Hepatocyte (in vitro differentiated cells): ENCODE results near the gene SLC17A5. TPM values are rescaled to one million over a fixed set of nuclear protein-coding genes. Genes with fewer than 3 reads are reported as not detected.

ENCODE experiments used
- DNase-seq: peaks from one replicate; pipeline ENCODE4 v3.0.0-alpha.2; 2016; ENCODE audit warnings: low spot score
- H2AFZ ChIP-seq: fragments of 200-600 bp; sonication (generic); 2 replicates; pipeline ENCODE4 v1.6.0; 2016; ENCODE audit warnings: antibody characterized with exemption, mild to moderate bottlenecking
- H3K27ac ChIP-seq: fragments of 200-600 bp; sonication (generic); 2 replicates; pipeline ENCODE4 v1.5.1; 2016; ENCODE audit warnings: mild to moderate bottlenecking
- H3K27me3 ChIP-seq: fragments of 200-600 bp; sonication (generic); 2 replicates; pipeline ENCODE4 v1.6.1; 2016
- H3K36me3 ChIP-seq: fragments of 200-600 bp; sonication (generic); replicated peaks from 2 replicates; pipeline ENCODE4 v1.5.1; 2016; ENCODE audit warnings: low read depth; ENCODE audit not compliant: insufficient read depth
- H3K4me1 ChIP-seq: fragments of 200-600 bp; sonication (generic); 2 replicates; pipeline ENCODE4 v1.5.1; 2016; ENCODE audit warnings: mild to moderate bottlenecking, moderate library complexity; ENCODE audit not compliant: insufficient read depth
- H3K4me2 ChIP-seq: fragments of 200-600 bp; sonication (generic); 2 replicates; pipeline ENCODE4 v1.6.0; 2016
- H3K4me3 ChIP-seq: fragments of 200-600 bp; sonication (generic); 2 replicates; pipeline ENCODE4 v1.5.1; 2016; ENCODE audit warnings: mild to moderate bottlenecking
- H3K79me2 ChIP-seq: fragments of 200-600 bp; sonication (generic); 2 replicates; pipeline ENCODE4 v1.6.0; 2017; ENCODE audit warnings: mild to moderate bottlenecking
- H3K9me2 ChIP-seq: fragments of 200-600 bp; sonication (generic); replicated peaks from 2 replicates; pipeline ENCODE4 v1.6.0; 2017; ENCODE audit warnings: mild to moderate bottlenecking; ENCODE audit not compliant: insufficient read depth
- H3K9me3 ChIP-seq: fragments of 200-600 bp; sonication (generic); 2 replicates; pipeline ENCODE4 v1.5.1; 2016; ENCODE audit warnings: low read depth, mild to moderate bottlenecking
- H4K20me1 ChIP-seq: fragments of 200-600 bp; sonication (generic); 2 replicates; pipeline ENCODE4 v1.6.0; 2016; ENCODE audit warnings: mild to moderate bottlenecking; ENCODE audit not compliant: insufficient read depth, poor library complexity, severe bottlenecking
- EZH2 ChIP-seq: fragments of 200-600 bp; sonication (generic); IDR thresholded peaks from 2 replicates; pipeline ENCODE4 v1.6.1; 2016; ENCODE audit warnings: antibody characterized with exemption, mild to moderate bottlenecking, borderline replicate concordance
- EZH2phosphoT487 ChIP-seq: fragments of 200-600 bp; sonication (generic); IDR thresholded peaks from one replicate; pipeline ENCODE4 v1.6.1; 2018; ENCODE audit warnings: antibody characterized with exemption, mild to moderate bottlenecking, low read depth, moderate library complexity; ENCODE audit not compliant: unreplicated experiment, severe bottlenecking
- WGBS: methylation state at CpG from one replicate; pipeline ENCODE4 v1.1.6; 2016; ENCODE audit warnings: low lambda C conversion rate; ENCODE audit errors: missing lambda C conversion rate; 5-methylcytosine and 5-hydroxymethylcytosine counted together
- polyA plus RNA-seq: library from polyadenylated mRNA; unstranded; fragments of >200 nt; fragmentation: Nextera tagmentation; extraction: Ambion mirVana; gene quantifications from 2 replicates; pipeline ENCODE4 v1.2.1, GENCODE V29; 2016
- total RNA-seq: library from RNA; depleted of rRNA; stranded (reverse); fragments of >200 nt; gene quantifications from 2 replicates; pipeline ENCODE4 v1.2.3, GENCODE V29; 2014
- TF ChIP-seq, protein P1 (sequence below): fragments of 200-600 bp; sonication (generic); IDR thresholded peaks from 2 replicates; pipeline ENCODE4 v1.5.1; 2016; ENCODE audit warnings: antibody characterized with exemption, mild to moderate bottlenecking; ENCODE audit not compliant: poor library complexity

The SLC17A5 gene
- total and polyA plus RNA-seq, 2 experiments from 2014 or later: 47.7 to 76.9 TPM

DNA sequence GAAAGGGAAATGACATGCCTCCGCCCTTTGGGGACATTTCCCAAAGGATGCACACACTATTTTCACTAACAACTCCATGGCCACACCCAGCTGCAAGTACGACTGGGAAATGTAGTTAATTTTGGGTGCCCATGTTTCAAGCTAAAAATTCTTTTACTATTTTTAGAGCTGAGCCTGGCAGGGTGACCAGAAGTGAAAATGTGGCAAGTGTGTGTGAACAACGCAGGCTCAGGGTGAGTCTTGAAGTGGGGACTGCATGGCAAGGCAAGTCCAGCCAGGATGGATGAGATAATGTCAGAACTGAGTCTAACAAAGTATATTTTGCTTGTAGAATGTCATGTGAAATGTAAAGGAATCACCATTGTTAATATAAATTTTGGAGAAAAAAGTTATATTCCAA, 25.2 kb upstream of the SLC17A5 start:
- DNase-seq: no peak
- H3K79me2 ChIP-seq: no peaks in the 10 kb centered on the region
- 92% methylated on average over 3 of the region's 3 CpGs for WGBS
- H3K4me2 ChIP-seq: no peak overlapping the region
- H3K27me3 ChIP-seq: no peaks in the 10 kb centered on the region
- H3K36me3 ChIP-seq: no peaks in the 10 kb centered on the region
- no peaks in the 10 kb centered on the region for H4K20me1 ChIP-seq
- H3K9me2 ChIP-seq: no peaks in the 10 kb centered on the region
- H3K27ac ChIP-seq: no peak overlapping the region
- H2AFZ ChIP-seq: no peak overlapping the region
- H3K9me3 ChIP-seq: no peaks in the 10 kb centered on the region
- no peaks in the 10 kb centered on the region for H3K4me1 ChIP-seq
- TF ChIP-seq EZH2phosphoT487: no peak
- TF ChIP-seq, protein P1, sequence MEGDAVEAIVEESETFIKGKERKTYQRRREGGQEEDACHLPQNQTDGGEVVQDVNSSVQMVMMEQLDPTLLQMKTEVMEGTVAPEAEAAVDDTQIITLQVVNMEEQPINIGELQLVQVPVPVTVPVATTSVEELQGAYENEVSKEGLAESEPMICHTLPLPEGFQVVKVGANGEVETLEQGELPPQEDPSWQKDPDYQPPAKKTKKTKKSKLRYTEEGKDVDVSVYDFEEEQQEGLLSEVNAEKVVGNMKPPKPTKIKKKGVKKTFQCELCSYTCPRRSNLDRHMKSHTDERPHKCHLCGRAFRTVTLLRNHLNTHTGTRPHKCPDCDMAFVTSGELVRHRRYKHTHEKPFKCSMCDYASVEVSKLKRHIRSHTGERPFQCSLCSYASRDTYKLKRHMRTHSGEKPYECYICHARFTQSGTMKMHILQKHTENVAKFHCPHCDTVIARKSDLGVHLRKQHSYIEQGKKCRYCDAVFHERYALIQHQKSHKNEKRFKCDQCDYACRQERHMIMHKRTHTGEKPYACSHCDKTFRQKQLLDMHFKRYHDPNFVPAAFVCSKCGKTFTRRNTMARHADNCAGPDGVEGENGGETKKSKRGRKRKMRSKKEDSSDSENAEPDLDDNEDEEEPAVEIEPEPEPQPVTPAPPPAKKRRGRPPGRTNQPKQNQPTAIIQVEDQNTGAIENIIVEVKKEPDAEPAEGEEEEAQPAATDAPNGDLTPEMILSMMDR: no peak
- no peak for TF ChIP-seq EZH2
- no peak overlapping the region for H3K4me3 ChIP-seq

DNA sequence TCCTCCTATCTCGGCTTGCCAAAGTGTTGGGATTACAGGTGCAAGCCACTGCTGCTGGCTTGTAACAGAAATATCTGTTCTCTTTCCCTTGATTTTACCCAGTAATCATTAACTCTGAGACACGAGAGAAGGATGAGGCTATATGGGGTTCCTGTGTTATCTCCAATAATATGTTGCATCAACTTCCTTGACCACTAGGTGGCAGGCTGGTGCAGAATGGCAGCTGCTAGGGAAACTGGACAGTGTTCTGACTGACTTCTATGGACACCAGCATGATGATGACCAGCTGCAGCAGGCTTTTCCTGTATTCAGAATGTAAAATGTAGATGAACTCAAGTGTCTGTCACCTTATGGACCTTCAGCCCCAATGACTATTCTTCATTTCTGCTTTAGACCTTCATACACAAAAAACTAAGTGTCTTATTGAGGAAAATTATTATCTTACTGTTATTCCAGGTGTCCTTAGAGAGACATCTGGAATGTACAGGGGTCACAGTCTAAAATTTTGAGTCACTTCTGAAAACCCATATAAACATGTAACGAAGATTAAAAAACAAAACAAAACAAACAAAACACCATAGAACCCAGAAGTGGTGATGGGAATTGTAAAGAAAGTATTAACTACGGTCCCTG, 21.8 kb upstream of the SLC17A5 start:
- no peaks in the 10 kb centered on the region for H3K36me3 ChIP-seq
- H4K20me1 ChIP-seq: no peaks in the 10 kb centered on the region
- H3K4me1 ChIP-seq: no peaks in the 10 kb centered on the region
- no peak for TF ChIP-seq EZH2phosphoT487
- TF ChIP-seq, protein P1: peak; percentile 83
- no peak overlapping the region for H3K4me2 ChIP-seq
- WGBS: 38% methylated on average over 4 of the region's 4 CpGs
- H3K9me2 ChIP-seq: no peaks in the 10 kb centered on the region
- H3K79me2 ChIP-seq: no peaks in the 10 kb centered on the region
- H3K27me3 ChIP-seq: no peaks in the 10 kb centered on the region
- no peak overlapping the region for H3K27ac ChIP-seq
- no peak overlapping the region for H3K4me3 ChIP-seq
- no peaks in the 10 kb centered on the region for H3K9me3 ChIP-seq
- H2AFZ ChIP-seq: no peak overlapping the region
- DNase-seq: peak; percentile 88

DNA sequence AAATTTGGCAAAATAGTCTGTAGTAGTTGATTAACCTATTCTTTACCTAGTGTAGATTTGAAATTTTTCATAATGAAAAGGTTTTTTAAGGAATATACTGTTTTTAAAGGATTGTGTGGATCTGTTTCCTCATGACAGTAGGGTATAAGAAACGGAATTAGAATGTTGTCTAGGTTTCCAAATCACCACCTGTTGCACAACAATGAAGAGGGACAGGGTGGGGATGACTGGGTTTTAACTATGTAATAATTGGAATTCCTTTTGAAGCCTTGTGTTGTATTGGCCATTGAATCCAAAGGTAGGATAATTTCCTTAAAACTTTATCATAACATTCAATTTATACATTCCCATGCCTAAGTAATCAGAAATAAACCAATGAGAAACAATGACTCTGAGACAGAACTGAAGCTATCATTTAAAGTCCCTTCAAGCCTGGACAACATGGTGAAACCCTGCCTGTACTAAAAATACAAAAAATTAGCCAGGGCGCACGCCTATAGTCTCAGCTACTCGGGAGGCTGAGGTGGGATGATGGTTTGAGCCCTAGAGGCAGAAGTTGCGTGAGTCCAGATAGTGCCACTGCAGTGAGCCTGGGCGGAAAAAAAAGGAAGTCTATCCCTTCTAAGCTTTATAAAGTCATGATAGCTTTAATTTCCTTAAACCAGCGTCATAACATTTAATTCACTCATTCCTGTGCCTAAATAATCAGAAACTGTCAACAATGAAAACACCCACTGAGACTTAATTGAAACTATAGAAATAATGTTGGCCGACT, 18.3 kb upstream of the SLC17A5 start:
- no peaks in the 10 kb centered on the region for H3K9me2 ChIP-seq
- H3K36me3 ChIP-seq: no peaks in the 10 kb centered on the region
- H3K79me2 ChIP-seq: no peaks in the 10 kb centered on the region
- TF ChIP-seq, protein P1: no peak
- TF ChIP-seq EZH2phosphoT487 (no peak), EZH2 (no peak)
- no peak overlapping the region for H3K4me3 ChIP-seq
- H3K27ac ChIP-seq: no peak overlapping the region
- H4K20me1 ChIP-seq: no peaks in the 10 kb centered on the region
- no peaks in the 10 kb centered on the region for H3K9me3 ChIP-seq
- no peaks in the 10 kb centered on the region for H3K27me3 ChIP-seq
- H2AFZ ChIP-seq: no peak overlapping the region
- no peaks in the 10 kb centered on the region for H3K4me1 ChIP-seq
- 86% methylated on average over 8 of the region's 8 CpGs for WGBS
- no peak overlapping the region for H3K4me2 ChIP-seq
- no peak for DNase-seq
